ENCODE measurements around the gene CBLIF. TPM values are rescaled to one million over a fixed set of nuclear protein-coding genes. Genes with fewer than 3 reads are reported as not detected.
A peak's percentile ranks its signal among the peaks of the same experiment; 100 is the strongest.

CBLIF gene
- total and polyA plus RNA-seq, 2 of the 8 experiments (the other 6 are each of a cell fraction or from before 2014, with no cell fraction given): not detected

- TF ChIP-seq SP4 (IDR thresholded peaks at IDR 0.05; ENCODE audit: low read length): no peak
- no peak for TF ChIP-seq FOSL1 (IDR thresholded peaks at IDR 0.05; ENCODE audit: insufficient read depth, low read depth, low read length)
- no peak for TF ChIP-seq ASH2L (IDR thresholded peaks at IDR 0.05; ENCODE audit: low read length)
- TF ChIP-seq, protein P1, sequence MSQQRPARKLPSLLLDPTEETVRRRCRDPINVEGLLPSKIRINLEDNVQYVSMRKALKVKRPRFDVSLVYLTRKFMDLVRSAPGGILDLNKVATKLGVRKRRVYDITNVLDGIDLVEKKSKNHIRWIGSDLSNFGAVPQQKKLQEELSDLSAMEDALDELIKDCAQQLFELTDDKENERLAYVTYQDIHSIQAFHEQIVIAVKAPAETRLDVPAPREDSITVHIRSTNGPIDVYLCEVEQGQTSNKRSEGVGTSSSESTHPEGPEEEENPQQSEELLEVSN (IDR thresholded peaks at IDR 0.05): no peak
- no peak for TF ChIP-seq GABPA (IDR thresholded peaks at IDR 0.05; ENCODE audit: borderline replicate concordance, insufficient read depth, low read length)
- peak; percentile 81 to 86 for TF ChIP-seq RAD21 (IDR thresholded peaks at IDR 0.05 in 1 of 2, conservative IDR thresholded peaks at IDR 0.05 in 1 of 2; ENCODE audit: low read depth in 2 of 2, low read length in 2 of 2)
- TF ChIP-seq CEBPB (IDR thresholded peaks at IDR 0.05; ENCODE audit: low read depth, low read length): peak; percentile 85
- TF ChIP-seq RFX5 (IDR thresholded peaks at IDR 0.05; ENCODE audit: borderline replicate concordance, low read depth, low read length): no peak
Measured at GRCh38 chr11:59822989-59823566, 22.2 kb downstream of the CBLIF start (continued).

Measured in H1 (cell line).